Mucosa of descending colon (tissue), 3 donors: ENCODE results near the gene SNTN. TPM values are rescaled to one million over a fixed set of nuclear protein-coding genes. Genes with fewer than 3 reads are reported as not detected.

Experiments
- ATAC-seq: fragments of 200-7000 bp; cut with Tn5 transposase; one replicate; pipeline ENCODE4 v1.9.1; 2020; ENCODE audit warnings: mild to moderate bottlenecking, moderate library complexity
- DNase-seq, 3 donors: peaks; one replicate each; pipeline ENCODE4 v3.0.0-alpha.2; 2020
- H3K36me3 ChIP-seq: fragments of 200-600 bp; one replicate; pipeline ENCODE4 v1.8.0; 2021; ENCODE audit warnings: low read depth, mild to moderate bottlenecking
- H3K4me1 ChIP-seq: fragments of 200-600 bp; one replicate; pipeline ENCODE4 v1.8.0; 2021; ENCODE audit warnings: low read depth, mild to moderate bottlenecking
- H3K4me3 ChIP-seq: fragments of 200-600 bp; one replicate; pipeline ENCODE4 v1.8.0; 2021; ENCODE audit warnings: mild to moderate bottlenecking
- H3K9me3 ChIP-seq: fragments of 200-600 bp; one replicate; pipeline ENCODE4 v1.8.0; 2021; ENCODE audit warnings: mild to moderate bottlenecking
- CTCF ChIP-seq: fragments of 200-600 bp; IDR thresholded peaks from one replicate; pipeline ENCODE4 v1.8.0; 2022; ENCODE audit warnings: antibody characterized with exemption, mild to moderate bottlenecking
- intact Hi-C, 2 donors: fragments of 100-400 bp; cut with DNase I in 1 of 2; cut with micrococcal nuclease in 1 of 2; formaldehyde crosslinking; loops; one replicate each; pipeline versions ENCODE4 v1.11.0 to v1.11.1; 2022; cut with DNase I, micrococcal nuclease
- total RNA-seq, 3 donors: library from RNA; stranded (reverse); fragmentation: NEBNext Ultra II Directional in 2 of 3; extraction: Animal tissue kit (Norgen Biotek cat#: 25700) in 2 of 3; gene quantifications; one replicate each; pipeline versions ENCODE4 v1.2.1 to v1.2.4, GENCODE V29; 2021 to 2023
- donor health status: DM: no; HTN: no; CAD: no; lungs with moderate emphysema.
- donor health status: DM: no; HTN: no; CAD: no.
- donor health status: DM: no; HTN: yes; CAD: no.

The SNTN gene
- total RNA-seq, 3 donors from 2014 or later = 0.36 TPM; not detected in 2

DNA sequence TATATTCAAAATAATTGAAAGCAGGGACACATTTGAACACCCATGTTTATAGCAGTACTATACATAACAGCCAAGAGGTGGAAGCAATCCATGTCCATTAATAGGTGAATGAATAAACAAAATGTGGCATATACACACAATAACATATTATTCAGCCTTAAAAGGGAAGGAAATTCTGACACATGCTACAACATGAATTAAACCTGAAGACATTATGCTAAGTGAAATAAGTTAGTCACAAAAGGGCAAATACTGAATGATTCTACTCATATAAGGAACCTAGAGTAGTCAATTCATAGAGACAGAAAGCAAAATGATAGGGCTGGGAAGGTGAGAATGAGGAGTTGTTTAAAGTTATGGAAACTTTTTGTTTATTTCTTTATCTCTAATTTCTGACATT lies 40.9 kb downstream of the SNTN start:
- no peak for ATAC-seq
- intact Hi-C loops = no loop called here
- H3K9me3 ChIP-seq = no peaks in the 10 kb centered on the region
- no peak for DNase-seq
- no peak for TF ChIP-seq CTCF
- no peaks in the 10 kb centered on the region for H3K4me1 ChIP-seq
- no peaks in the 10 kb centered on the region for H3K36me3 ChIP-seq
- H3K4me3 ChIP-seq = no peak overlapping the region

- H3K9me3 ChIP-seq = no peaks in the 10 kb centered on the region
- intact Hi-C loops = no loop called here
- DNase-seq (no peak), ATAC-seq (no peak)
- H3K36me3 ChIP-seq = no peaks in the 10 kb centered on the region
- no peak overlapping the region for H3K4me3 ChIP-seq
- TF ChIP-seq CTCF = no peak
- H3K4me1 ChIP-seq = no peaks in the 10 kb centered on the region
Observed at GRCh38 chr3:63705092-63705645, 52.7 kb downstream of the SNTN start.

GRCh38 chr3:63706321-63707085 lies 54.0 kb downstream of the SNTN start:
- no peak for DNase-seq
- H3K36me3 ChIP-seq = no peaks in the 10 kb centered on the region
- intact Hi-C loops = no loop called here
- no peaks in the 10 kb centered on the region for H3K4me1 ChIP-seq
- H3K4me3 ChIP-seq = no peak overlapping the region
- TF ChIP-seq CTCF = no peak
- H3K9me3 ChIP-seq = no peaks in the 10 kb centered on the region
- ATAC-seq = no peak

DNA sequence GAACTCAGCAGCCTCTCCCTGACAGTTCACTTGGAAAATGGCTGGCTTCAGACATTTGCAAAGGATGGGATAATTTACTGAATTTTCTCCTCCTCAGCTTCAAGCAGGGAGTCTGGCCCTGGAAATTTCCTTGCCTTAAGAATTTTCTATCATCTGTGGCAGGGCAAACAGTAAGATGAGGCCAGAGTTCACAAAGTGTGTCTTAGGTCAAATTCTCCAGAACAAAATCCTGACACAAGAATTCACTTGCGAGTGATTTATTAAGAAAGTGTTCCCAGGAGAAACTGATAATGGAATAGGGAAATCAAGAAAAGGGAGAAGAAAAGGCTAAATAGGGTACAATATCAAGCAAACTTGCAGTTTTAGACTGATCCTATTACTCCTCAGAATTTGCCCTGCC lies 55.3 kb downstream of the SNTN start:
- H3K36me3 ChIP-seq = no peaks in the 10 kb centered on the region
- ATAC-seq = no peak

GRCh38 chr3:63709576-63709975 lies 57.1 kb downstream of the SNTN start:
- intact Hi-C loops = no loop called here
- TF ChIP-seq CTCF = no peak
- Histone ChIP-seq H3K4me3 (no peak overlapping the region), H3K4me1 (no peaks in the 10 kb centered on the region), H3K36me3 (no peaks in the 10 kb centered on the region), H3K9me3 (no peaks in the 10 kb centered on the region)
- ATAC-seq = no peak
- no peak for DNase-seq

More for the DNA sequence above, 55.3 kb downstream of the SNTN start:
- no peak for DNase-seq
- no peak for TF ChIP-seq CTCF
- Histone ChIP-seq H3K4me1 (no peaks in the 10 kb centered on the region), H3K9me3 (no peaks in the 10 kb centered on the region), H3K4me3 (no peak overlapping the region)
- intact Hi-C loops = no loop called here

Other genes with a start within 250 kb of the SNTN start
- not detected for gene C3orf49, start 166.6 kb downstream of the SNTN start, total RNA-seq
- gene THOC7, start 211.1 kb downstream of the SNTN start, total RNA-seq = 10 to 100 TPM; 47.9 to 63.7 (median 57.3) TPM
- 10 to 100 TPM; 41.2 to 57.4 (median 41.5) TPM for gene ATXN7, start 211.2 kb downstream of the SNTN start, total RNA-seq